GM12878 (cell line): ENCODE measurements around the gene SBK2. TPM values are rescaled to one million over a fixed set of nuclear protein-coding genes. Genes with fewer than 3 reads are reported as not detected.

Source experiments
- ATAC-seq: fragments of 200-7000 bp; cut with Tn5 transposase; 3 replicates; pipeline ENCODE4 v1.9.1; 2020; ENCODE audit warnings: mild to moderate bottlenecking, moderate library complexity
- BruUV-seq: library from RNA; stranded (reverse); fragments of 400-500 nt; replicated peaks from 2 replicates; lab custom pipeline; 2021; lab: Mats Ljungman, UMichigan
- CTCF ChIA-PET: fragments of 300-600 bp; sonication (Branson Sonifier 250); formaldehyde crosslinking; extraction: SDS; loops from one replicate; lab custom pipeline; 2021; ENCODE audit warnings: inconsistent platforms; lab: Yijun Ruan, JAX
- POLR2A ChIA-PET: fragments of 350-600 bp; formaldehyde crosslinking; extraction: SDS; loops from one replicate; lab custom pipeline; 2021; ENCODE audit warnings: inconsistent platforms; lab: Charles Lee
- RAD21 ChIA-PET: fragments of 300-600 bp; sonication (Branson Sonifier 250); formaldehyde crosslinking; loops from one replicate; lab custom pipeline; 2023; ENCODE audit warnings: antibody characterized with exemption; ENCODE audit not compliant: unreplicated experiment; lab: Charles Lee
- SMC1A ChIA-PET: fragments of 300-600 bp; sonication (Branson Sonifier 250); formaldehyde crosslinking; loops from one replicate; lab custom pipeline; 2023; ENCODE audit not compliant: unreplicated experiment, uncharacterized antibody; lab: Charles Lee
- DNase-seq: peaks from one replicate; pipeline ENCODE4 v3.0.0-alpha.2; 2011; ENCODE audit warnings: low read depth, low spot score
- FAIRE-seq: peaks from 3 replicates; lab custom pipeline; 2011; peaks lifted over from hg19 to GRCh38; lab: Jason Lieb, UNC
- H2AFZ ChIP-seq: 2 replicates; pipeline ENCODE4 v1.6.0; 2011; ENCODE audit warnings: low read depth, low read length, control low read depth; ENCODE audit not compliant: control insufficient read depth
- H3K27ac ChIP-seq: 2 replicates; pipeline ENCODE4 v1.5.1; 2011; ENCODE audit warnings: control low read depth; ENCODE audit not compliant: control insufficient read depth, insufficient read depth
- H3K27me3 ChIP-seq, 2 experiments: replicated peaks in 1 of 2; 2 replicates each; pipeline versions ENCODE4 v1.6.0 to v1.6.1; 2011; ENCODE audit warnings: low read length in 1 of 2; ENCODE audit not compliant: control insufficient read depth in 2 of 2, insufficient read depth in 2 of 2
- H3K36me3 ChIP-seq, 2 experiments: 2 replicates each; pipeline ENCODE4 v1.5.1; 2011; ENCODE audit warnings: low read length in 1 of 2; ENCODE audit not compliant: control insufficient read depth in 2 of 2, insufficient read depth in 2 of 2
- H3K4me1 ChIP-seq: 2 replicates; pipeline ENCODE4 v1.6.1; 2011; ENCODE audit warnings: mild to moderate bottlenecking, low read length, moderate library complexity, mixed read lengths; ENCODE audit not compliant: control insufficient read depth, insufficient read depth
- H3K4me2 ChIP-seq: 2 replicates; pipeline ENCODE4 v1.6.0; 2011; ENCODE audit warnings: control low read depth; ENCODE audit not compliant: control insufficient read depth, insufficient read depth
- H3K4me3 ChIP-seq: fragments of 200-600 bp; sonication (generic); 2 replicates; pipeline ENCODE4 v1.5.1; 2016
- H3K79me2 ChIP-seq: 2 replicates; pipeline ENCODE4 v1.6.0; 2011; ENCODE audit warnings: low read length; ENCODE audit not compliant: control insufficient read depth, insufficient read depth
- H3K9ac ChIP-seq: 2 replicates; pipeline ENCODE4 v1.8.0; 2011; ENCODE audit warnings: low read length, control low read depth, mixed read lengths; ENCODE audit not compliant: control insufficient read depth, insufficient read depth
- H3K9me3 ChIP-seq: replicated peaks from 3 replicates; pipeline ENCODE4 v1.5.1; 2011; ENCODE audit warnings: mild to moderate bottlenecking, low read length; ENCODE audit not compliant: control insufficient read depth, insufficient read depth
- H4K20me1 ChIP-seq: 2 replicates; pipeline ENCODE4 v1.6.0; 2011; ENCODE audit not compliant: control insufficient read depth, insufficient read depth
- CBX3 ChIP-seq: fragments of 200-600 bp; sonication (generic); IDR thresholded peaks from 2 replicates; pipeline ENCODE4 v1.6.1; 2016; ENCODE audit warnings: low read depth, borderline replicate concordance
- CEBPZ ChIP-seq: fragments of 150-350 bp; IDR thresholded peaks from 2 replicates; pipeline ENCODE4 v1.6.1; 2016; ENCODE audit warnings: low read depth, low read length
- CHD2 ChIP-seq: IDR thresholded peaks from 2 replicates; pipeline ENCODE4 v1.6.1; 2011; ENCODE audit warnings: low read depth, low read length, improper control_type of control experiment, borderline replicate concordance
- E4F1 ChIP-seq: fragments of 450-650 bp; IDR thresholded peaks from 2 replicates; pipeline ENCODE4 v1.6.1; 2018; ENCODE audit warnings: borderline replicate concordance, mild to moderate bottlenecking; ENCODE audit not compliant: partially characterized antibody
- KLF5 ChIP-seq: fragments of 450-650 bp; IDR thresholded peaks from 2 replicates; pipeline ENCODE4 v1.6.1; 2014; ENCODE audit warnings: mild to moderate bottlenecking; ENCODE audit not compliant: partially characterized antibody
- NR2C1 ChIP-seq: fragments of 450-650 bp; IDR thresholded peaks from 2 replicates; pipeline ENCODE4 v1.6.1; 2017; ENCODE audit warnings: antibody characterized with exemption, mild to moderate bottlenecking, moderate library complexity
- RFX5 ChIP-seq: IDR thresholded peaks from 2 replicates; pipeline ENCODE4 v1.6.1; 2011; ENCODE audit warnings: low read depth, low read length, improper control_type of control experiment
- ZBTB33 ChIP-seq: fragments of 450-650 bp; IDR thresholded peaks from 2 replicates; pipeline ENCODE4 v1.6.1; 2017; ENCODE audit warnings: mild to moderate bottlenecking
- WGBS: methylation state at CpG from one replicate; pipeline ENCODE4 v1.1.6; 2016; ENCODE audit warnings: low lambda C conversion rate; ENCODE audit not compliant: insufficient replicate concordance, insufficient coverage; ENCODE audit errors: missing lambda C conversion rate; 5-methylcytosine and 5-hydroxymethylcytosine counted together
- in situ Hi-C: fragments of 300-500 bp; cut with MboI; formaldehyde crosslinking; loops from 9 replicates; pipeline ENCODE4 v1.14.3; 2018; ENCODE audit warnings: mixed read lengths
- intact Hi-C: fragments of 100-400 bp; cut with micrococcal nuclease; formaldehyde crosslinking; loops from one replicate; pipeline ENCODE4 v1.14.2; 2022; ENCODE audit not compliant: unreplicated experiment
- polyA plus RNA-seq, 11 experiments: library from polyadenylated mRNA; depleted of rRNA in 4 of 11; unstranded in 6 of 11; stranded (reverse) in 5 of 11; fragments of >200 nt; fragmentation: Nextera tagmentation in 4 of 11; fragmentation: Illumina TruSeq in 1 of 11; extraction: Ambion mirVana in 4 of 11; extraction: Trizol in 1 of 11; gene quantifications; 1 replicate in 1 of 11; 2 replicates in 10 of 11; pipeline versions ENCODE4 v1.2.1 to v1.2.3, GENCODE V29; 2011 to 2016; ENCODE audit warnings: inconsistent platforms in 2 of 11, missing spikeins in 2 of 11, low read depth in 1 of 11
- total RNA-seq, 4 experiments: library from RNA; depleted of rRNA in 3 of 4; stranded (reverse); fragments of >200 nt in 3 of 4; fragmentation: Illumina TruSeq in 1 of 4; extraction: Trizol in 1 of 4; gene quantifications; 2 replicates each; pipeline versions ENCODE4 v1.2.1 to v1.2.3, GENCODE V29; 2013 to 2021

The SBK2 gene
- total and polyA plus RNA-seq, 10 of the 15 experiments (the other 5 are each of a cell fraction or from before 2014, with no cell fraction given) = not detected

GRCh38 chr19:55495646-55496349 lies 41.1 kb downstream of the SBK2 start:
- WGBS = 38% methylated on average over 11 of the region's 11 CpGs
- Histone ChIP-seq H3K9ac (no peak overlapping the region), H3K79me2 (no peaks in the 10 kb centered on the region), H4K20me1 (no peaks in the 10 kb centered on the region), H3K9me3 (no peaks in the 10 kb centered on the region), H3K4me1 (no peaks in the 10 kb centered on the region), H3K4me3 (no peak overlapping the region), H3K27ac (no peak overlapping the region), H2AFZ (no peak overlapping the region), H3K27me3 (no peaks in the 10 kb centered on the region; a peak in 1 of 4 replicates), H3K4me2 (no peak overlapping the region), H3K36me3 (no peaks in the 10 kb centered on the region)
- TF ChIP-seq CHD2 (no peak), CBX3 (no peak), KLF5 (no peak), CEBPZ (no peak), RFX5 (no peak), E4F1 (no peak), NR2C1 (no peak), ZBTB33 (no peak)
- FAIRE-seq (no peak), DNase-seq (no peak), ATAC-seq (no peak)
- in situ Hi-C loops (no loop called here), intact Hi-C loops (no loop called here)
- ChIA-PET SMC1A (no interaction called here), CTCF (interaction anchor here (2.8 to 3.1 kb wide), 2 partner anchors 8 to 28 kb away, joined by 7 to 12 read pairs; no protein-coding TSS in a partner anchor), POLR2A (no interaction called here), RAD21 (no interaction called here)
- BruUV-seq = no TSS peak
